K562 (cell line): ENCODE measurements around the gene BHLHE40. TPM values are rescaled to one million over a fixed set of nuclear protein-coding genes. Genes with fewer than 3 reads are reported as not detected.

Experiments used
- ATF7 ChIP-seq: fragments of 450-650 bp; IDR thresholded peaks from 2 replicates; pipeline ENCODE4 v1.7.1; 2014; ENCODE audit warnings: mild to moderate bottlenecking, moderate library complexity
- CREB1 ChIP-seq, 2 experiments: sonication (generic) in 1 of 2; formaldehyde crosslinking in 1 of 2; IDR thresholded peaks; 2 replicates each; pipeline versions ENCODE4 v1.6.1 to v1.8.0; 2012 to 2022; ENCODE audit warnings: inconsistent platforms in 1 of 2, mild to moderate bottlenecking in 1 of 2, missing genetic modification reagents in 1 of 2, moderate library complexity in 1 of 2
- CXXC5 ChIP-seq: fragments of 250-450 bp; sonication (Bioruptor Pico); IDR thresholded peaks from 2 replicates; pipeline ENCODE4 v1.8.0; 2022; ENCODE audit warnings: inconsistent platforms, mild to moderate bottlenecking, moderate library complexity
- EWSR1 ChIP-seq: fragments of 450-650 bp; IDR thresholded peaks from 2 replicates; pipeline ENCODE4 v1.6.1; 2018; ENCODE audit warnings: borderline replicate concordance, mild to moderate bottlenecking, low read depth, moderate library complexity; ENCODE audit not compliant: partially characterized antibody
- GATAD2B ChIP-seq: fragments of 450-650 bp; IDR thresholded peaks from 2 replicates; pipeline ENCODE4 v1.6.1; 2017; ENCODE audit warnings: mild to moderate bottlenecking, borderline replicate concordance
- KAT8 ChIP-seq: fragments of 450-650 bp; IDR thresholded peaks from 2 replicates; pipeline ENCODE4 v1.6.1; 2016; ENCODE audit warnings: low read depth, mild to moderate bottlenecking
- NBN ChIP-seq: fragments of 450-650 bp; IDR thresholded peaks from 2 replicates; pipeline ENCODE4 v1.6.1; 2016; ENCODE audit warnings: low read depth, mild to moderate bottlenecking
- POLR2A ChIP-seq: fragments of 450-650 bp; conservative IDR thresholded peaks from 2 replicates; pipeline ENCODE4 v1.6.1; 2016
- POLR2G ChIP-seq: fragments of 200-400 bp; formaldehyde crosslinking; IDR thresholded peaks from 2 replicates; pipeline ENCODE4 v1.6.1; 2017; ENCODE audit warnings: low read depth, mild to moderate bottlenecking, antibody characterized with exemption, low read length, moderate library complexity
- SIRT6 ChIP-seq: IDR thresholded peaks from one replicate; pipeline ENCODE4 v1.6.1; 2012; ENCODE audit warnings: low read depth, mild to moderate bottlenecking, control low read depth, inconsistent platforms, low read length, moderate library complexity
- SLC30A9 ChIP-seq: fragments of 250-450 bp; sonication (Bioruptor Pico); IDR thresholded peaks from 2 replicates; pipeline ENCODE4 v1.8.0; 2022; ENCODE audit warnings: mild to moderate bottlenecking, moderate library complexity
- SRSF1 ChIP-seq: fragments of 200-400 bp; formaldehyde crosslinking; IDR thresholded peaks from 2 replicates; pipeline ENCODE4 v1.6.1; 2017; ENCODE audit warnings: mild to moderate bottlenecking, low read depth, low read length, moderate library complexity
- ZBTB7A ChIP-seq: IDR thresholded peaks from 2 replicates; pipeline ENCODE4 v1.6.1; 2011; ENCODE audit warnings: low read depth, mild to moderate bottlenecking, low read length, moderate library complexity, borderline replicate concordance; ENCODE audit not compliant: control insufficient read depth
- ZC3H8 ChIP-seq: fragments of 450-650 bp; IDR thresholded peaks from 2 replicates; pipeline ENCODE4 v1.6.1; 2017
- ZKSCAN3 ChIP-seq: fragments of 250-450 bp; sonication (Bioruptor Pico); IDR thresholded peaks from 2 replicates; pipeline ENCODE4 v1.4.0; 2020
- ZNF717 ChIP-seq: fragments of 250-450 bp; sonication (Bioruptor Pico); IDR thresholded peaks from 2 replicates; pipeline ENCODE4 v1.5.0; 2021
- ZNF764 ChIP-seq: fragments of 250-450 bp; sonication (Bioruptor Pico); IDR thresholded peaks from 2 replicates; pipeline ENCODE4 v1.4.0; 2020; ENCODE audit warnings: low read depth, mild to moderate bottlenecking, moderate library complexity
- ZNF780A ChIP-seq: fragments of 250-450 bp; sonication (Bioruptor Pico); IDR thresholded peaks from 2 replicates; pipeline ENCODE4 v1.5.0; 2021; ENCODE audit warnings: mild to moderate bottlenecking
- polyA plus RNA-seq, 8 experiments: library from polyadenylated mRNA; depleted of rRNA in 4 of 8; stranded (reverse) in 5 of 8; unstranded in 3 of 8; fragments of >200 nt; fragmentation: Nextera tagmentation in 2 of 8; fragmentation: Illumina TruSeq in 1 of 8; extraction: Ambion mirVana in 2 of 8; extraction: Trizol in 1 of 8; gene quantifications; 2 replicates each; pipeline versions ENCODE4 v1.2.1 to v1.2.3, GENCODE V29; 2011 to 2014; ENCODE audit warnings: inconsistent platforms in 1 of 8, missing spikeins in 1 of 8
- total RNA-seq, 7 experiments: library from RNA; depleted of rRNA in 6 of 7; stranded (reverse); fragments of >200 nt in 6 of 7; fragmentation: Illumina TruSeq in 2 of 7; extraction: Trizol in 2 of 7; gene quantifications; 2 replicates each; pipeline versions ENCODE4 v1.2.1 to v1.2.3, GENCODE V29; 2011 to 2021; ENCODE audit warnings: low replicate concordance in 1 of 7
- TF ChIP-seq, protein P1 (sequence below), 2 experiments: fragments of 450-650 bp in 1 of 2; sonication (generic) in 1 of 2; formaldehyde crosslinking in 1 of 2; IDR thresholded peaks in 1 of 2; conservative IDR thresholded peaks in 1 of 2; 2 replicates each; pipeline versions ENCODE4 v1.6.1 to v1.8.1; 2016 to 2023; ENCODE audit warnings: mild to moderate bottlenecking in 2 of 2, moderate library complexity in 2 of 2, inconsistent platforms in 1 of 2, missing genetic modification reagents in 1 of 2
- TF ChIP-seq, protein P2 (sequence below): fragments of 250-450 bp; sonication (Bioruptor Pico); IDR thresholded peaks from 2 replicates; pipeline ENCODE4 v1.8.0; 2021; ENCODE audit warnings: moderate library complexity, mild to moderate bottlenecking, inconsistent platforms
- TF ChIP-seq, protein P3 (sequence below), 2 experiments: fragments of 450-650 bp; IDR thresholded peaks; 2 replicates each; pipeline ENCODE4 v1.6.1; 2018; ENCODE audit warnings: mild to moderate bottlenecking in 2 of 2, low read depth in 1 of 2; ENCODE audit not compliant: partially characterized antibody in 2 of 2

Gene BHLHE40
- total and polyA plus RNA-seq, 9 of the 15 experiments (the other 6 are each of a cell fraction or from before 2014, with no cell fraction given) = 12.0 to 83.9 (median 31.4) TPM

DNA sequence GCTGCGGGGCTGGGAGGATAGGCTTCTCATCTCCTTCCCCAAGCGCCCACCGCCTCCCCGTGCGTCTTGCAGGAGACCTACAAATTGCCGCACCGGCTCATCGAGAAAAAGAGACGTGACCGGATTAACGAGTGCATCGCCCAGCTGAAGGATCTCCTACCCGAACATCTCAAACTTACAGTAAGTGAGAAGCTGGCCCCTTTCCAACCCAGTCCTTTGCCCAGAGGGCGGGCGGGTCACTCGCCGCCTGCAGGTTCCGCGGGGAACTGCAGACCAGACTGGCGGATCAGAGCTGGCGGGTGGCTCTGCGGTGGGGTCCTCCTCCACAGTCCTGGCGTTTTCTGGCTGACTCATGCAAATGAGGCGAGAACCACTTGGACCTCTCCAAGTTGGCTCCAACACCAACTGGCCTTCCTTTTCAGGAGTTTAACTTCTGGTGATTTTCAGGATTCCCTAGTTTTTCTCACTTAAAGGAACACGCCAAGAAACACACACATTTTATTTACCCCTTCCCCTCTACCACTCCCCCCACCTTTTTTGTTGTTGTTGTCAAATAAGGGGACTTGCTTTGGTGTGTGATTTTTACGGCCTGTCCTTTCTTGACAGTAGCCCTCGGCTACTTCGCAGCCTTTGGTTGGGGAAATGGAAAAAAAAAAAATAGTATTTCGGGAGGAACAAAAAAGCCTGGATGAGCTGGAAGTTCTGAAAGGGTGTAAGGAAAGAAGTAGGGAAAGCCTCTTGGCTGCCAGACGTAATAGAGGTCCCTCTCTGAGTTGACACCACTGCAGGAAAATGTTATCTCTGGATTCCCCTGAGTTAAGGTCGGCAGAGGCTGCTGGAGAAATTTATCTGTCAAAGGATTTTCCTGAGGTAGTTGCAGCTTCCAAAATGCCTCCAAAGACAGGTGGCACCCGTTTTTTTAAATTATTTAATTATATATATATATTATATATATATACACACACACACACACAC is 1.3 kb downstream of the BHLHE40 start (continued):
- TF ChIP-seq, protein P1, sequence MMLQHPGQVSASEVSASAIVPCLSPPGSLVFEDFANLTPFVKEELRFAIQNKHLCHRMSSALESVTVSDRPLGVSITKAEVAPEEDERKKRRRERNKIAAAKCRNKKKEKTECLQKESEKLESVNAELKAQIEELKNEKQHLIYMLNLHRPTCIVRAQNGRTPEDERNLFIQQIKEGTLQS (IDR thresholded peaks at IDR 0.05) = no peak
- TF ChIP-seq, protein P1 (CRISPR knock-in tag; conservative IDR thresholded peaks at IDR 0.05) = peak; percentile 71; the same call in 1 of the 2 replicates
- TF ChIP-seq ZBTB7A (peak; percentile 95), ATF7 (peak; percentile 86), ZNF780A (no peak; the same call in 1 of the 2 replicates), ZC3H8 (no peak), CXXC5 (CRISPR knock-in tag) (peak; percentile 82), CREB1 (IDR thresholded peaks at IDR 0.05) (peak; percentile 30; the same call in 1 of the 2 replicates), CREB1 (CRISPR knock-in tag; IDR thresholded peaks at IDR 0.05) (no peak), SIRT6 (no peak), GATAD2B (no peak), ZKSCAN3 (CRISPR knock-in tag) (no peak), ZNF764 (CRISPR knock-in tag) (0 out of 2 replicates have a peak, but pooled peaks have one; percentile 11), EWSR1 (no peak), KAT8 (no peak), SLC30A9 (CRISPR knock-in tag) (no peak), NBN (peak; percentile 86), POLR2G (no peak), POLR2A (peak; percentile 45), ZNF717 (CRISPR knock-in tag) (no peak), SRSF1 (no peak)
- TF ChIP-seq, protein P2, sequence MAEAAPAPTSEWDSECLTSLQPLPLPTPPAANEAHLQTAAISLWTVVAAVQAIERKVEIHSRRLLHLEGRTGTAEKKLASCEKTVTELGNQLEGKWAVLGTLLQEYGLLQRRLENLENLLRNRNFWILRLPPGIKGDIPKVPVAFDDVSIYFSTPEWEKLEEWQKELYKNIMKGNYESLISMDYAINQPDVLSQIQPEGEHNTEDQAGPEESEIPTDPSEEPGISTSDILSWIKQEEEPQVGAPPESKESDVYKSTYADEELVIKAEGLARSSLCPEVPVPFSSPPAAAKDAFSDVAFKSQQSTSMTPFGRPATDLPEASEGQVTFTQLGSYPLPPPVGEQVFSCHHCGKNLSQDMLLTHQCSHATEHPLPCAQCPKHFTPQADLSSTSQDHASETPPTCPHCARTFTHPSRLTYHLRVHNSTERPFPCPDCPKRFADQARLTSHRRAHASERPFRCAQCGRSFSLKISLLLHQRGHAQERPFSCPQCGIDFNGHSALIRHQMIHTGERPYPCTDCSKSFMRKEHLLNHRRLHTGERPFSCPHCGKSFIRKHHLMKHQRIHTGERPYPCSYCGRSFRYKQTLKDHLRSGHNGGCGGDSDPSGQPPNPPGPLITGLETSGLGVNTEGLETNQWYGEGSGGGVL = no peak
- TF ChIP-seq, protein P3, sequence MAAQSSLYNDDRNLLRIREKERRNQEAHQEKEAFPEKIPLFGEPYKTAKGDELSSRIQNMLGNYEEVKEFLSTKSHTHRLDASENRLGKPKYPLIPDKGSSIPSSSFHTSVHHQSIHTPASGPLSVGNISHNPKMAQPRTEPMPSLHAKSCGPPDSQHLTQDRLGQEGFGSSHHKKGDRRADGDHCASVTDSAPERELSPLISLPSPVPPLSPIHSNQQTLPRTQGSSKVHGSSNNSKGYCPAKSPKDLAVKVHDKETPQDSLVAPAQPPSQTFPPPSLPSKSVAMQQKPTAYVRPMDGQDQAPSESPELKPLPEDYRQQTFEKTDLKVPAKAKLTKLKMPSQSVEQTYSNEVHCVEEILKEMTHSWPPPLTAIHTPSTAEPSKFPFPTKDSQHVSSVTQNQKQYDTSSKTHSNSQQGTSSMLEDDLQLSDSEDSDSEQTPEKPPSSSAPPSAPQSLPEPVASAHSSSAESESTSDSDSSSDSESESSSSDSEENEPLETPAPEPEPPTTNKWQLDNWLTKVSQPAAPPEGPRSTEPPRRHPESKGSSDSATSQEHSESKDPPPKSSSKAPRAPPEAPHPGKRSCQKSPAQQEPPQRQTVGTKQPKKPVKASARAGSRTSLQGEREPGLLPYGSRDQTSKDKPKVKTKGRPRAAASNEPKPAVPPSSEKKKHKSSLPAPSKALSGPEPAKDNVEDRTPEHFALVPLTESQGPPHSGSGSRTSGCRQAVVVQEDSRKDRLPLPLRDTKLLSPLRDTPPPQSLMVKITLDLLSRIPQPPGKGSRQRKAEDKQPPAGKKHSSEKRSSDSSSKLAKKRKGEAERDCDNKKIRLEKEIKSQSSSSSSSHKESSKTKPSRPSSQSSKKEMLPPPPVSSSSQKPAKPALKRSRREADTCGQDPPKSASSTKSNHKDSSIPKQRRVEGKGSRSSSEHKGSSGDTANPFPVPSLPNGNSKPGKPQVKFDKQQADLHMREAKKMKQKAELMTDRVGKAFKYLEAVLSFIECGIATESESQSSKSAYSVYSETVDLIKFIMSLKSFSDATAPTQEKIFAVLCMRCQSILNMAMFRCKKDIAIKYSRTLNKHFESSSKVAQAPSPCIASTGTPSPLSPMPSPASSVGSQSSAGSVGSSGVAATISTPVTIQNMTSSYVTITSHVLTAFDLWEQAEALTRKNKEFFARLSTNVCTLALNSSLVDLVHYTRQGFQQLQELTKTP (IDR thresholded peaks at IDR 0.05; ENCODE audit: low read depth in 1 of 2, partially characterized antibody in 2 of 2) = peak; percentile 72 to 80
